ENCODE data around the gene CDC5L.

The CDC5L gene

DNA sequence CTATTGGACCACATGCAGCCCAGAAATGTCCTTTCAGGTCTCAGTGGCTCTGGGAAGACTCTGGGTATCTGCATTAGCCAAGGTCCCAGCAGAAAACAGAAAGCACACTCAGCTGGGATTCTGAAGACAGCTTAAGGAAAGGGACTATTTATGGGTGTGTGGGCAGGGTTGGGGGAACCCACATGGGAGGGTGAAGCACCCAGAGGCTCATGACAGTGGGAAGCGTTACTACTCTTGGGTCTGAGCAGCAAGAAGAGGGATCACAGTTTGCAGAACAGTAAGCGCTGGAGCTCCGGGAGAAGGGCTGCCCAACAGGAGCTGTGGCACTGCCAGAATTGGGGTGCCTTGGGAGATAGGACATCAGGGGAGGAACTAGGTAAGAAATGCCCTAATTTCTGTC, 12.4 kb upstream of the CDC5L start:
- no peak for DNase-seq

DNA sequence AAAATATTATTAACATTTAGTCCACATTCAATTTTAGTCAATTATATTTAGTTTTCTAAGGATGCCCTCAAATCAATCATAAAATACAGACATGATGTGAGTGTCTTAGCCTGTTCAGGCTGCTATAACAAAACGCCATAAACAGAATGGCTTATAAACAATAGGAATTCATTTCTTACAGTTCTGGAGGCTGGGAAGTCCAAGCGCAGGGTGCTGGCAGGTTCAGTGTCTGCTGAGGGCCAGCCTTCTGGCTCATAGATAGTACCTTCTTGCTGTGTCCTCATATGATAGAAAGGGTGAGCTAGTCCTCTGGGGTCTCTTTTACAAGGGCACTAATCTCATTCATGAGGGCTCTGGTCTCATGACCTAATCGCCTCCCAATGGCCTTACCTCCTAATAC, 10.0 kb upstream of the CDC5L start:
- DNase-seq = no peak

DNA sequence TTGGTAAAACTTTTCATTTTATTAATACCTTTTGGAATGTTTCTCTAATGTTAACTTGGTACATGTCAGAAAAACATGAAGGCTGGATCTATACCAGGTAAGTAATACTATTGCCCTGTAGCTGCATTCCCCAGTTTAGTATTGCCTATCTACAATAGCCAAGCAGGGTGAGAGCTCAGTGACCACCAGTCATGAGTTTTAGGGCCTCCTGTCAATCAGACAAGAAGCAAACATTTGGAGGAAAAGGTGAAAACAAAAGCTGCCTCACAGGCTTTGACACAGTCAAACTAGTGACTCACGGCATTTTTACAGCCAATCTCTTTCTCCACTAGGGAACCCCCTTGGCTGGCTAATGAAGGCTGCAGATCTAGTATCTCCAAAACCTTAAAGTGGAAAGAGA, 9.5 kb upstream of the CDC5L start:
- DNase-seq = no peak

GRCh38 chr6:44381739-44382138, 5.8 kb upstream of the CDC5L start:
- peak; percentile 48 for DNase-seq

GRCh38 chr6:44386364-44386928, 1.1 kb upstream of the CDC5L start:
- no peak for DNase-seq

GRCh38 chr6:44386929-44387345, 569 bp upstream of the CDC5L start:
- no peak for DNase-seq

GRCh38 chr6:44388135-44388487, 605 bp downstream of the CDC5L start:
- DNase-seq = no peak

DNA sequence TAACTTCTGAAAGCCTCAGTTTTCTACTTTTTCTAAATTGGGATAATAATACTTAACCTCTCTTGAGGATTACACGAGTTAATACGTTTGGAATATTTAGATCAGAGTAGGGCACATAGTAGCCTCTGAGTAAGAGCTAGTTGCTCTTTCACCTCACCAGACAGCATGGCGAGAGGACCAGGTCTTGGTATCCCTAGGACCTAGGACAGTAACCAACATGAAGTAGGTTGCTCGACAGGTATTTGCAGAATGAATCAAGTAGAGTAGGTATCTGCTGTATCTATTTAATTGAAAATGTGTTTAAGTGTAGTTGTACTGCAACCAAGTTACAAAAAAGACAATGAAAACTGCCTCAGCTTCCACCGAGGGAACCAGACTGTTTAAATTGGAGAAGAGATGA, 1.4 kb downstream of the CDC5L start:
- DNase-seq = no peak

GRCh38 chr6:44390158-44390683, 2.7 kb downstream of the CDC5L start:
- no peak for DNase-seq

DNA sequence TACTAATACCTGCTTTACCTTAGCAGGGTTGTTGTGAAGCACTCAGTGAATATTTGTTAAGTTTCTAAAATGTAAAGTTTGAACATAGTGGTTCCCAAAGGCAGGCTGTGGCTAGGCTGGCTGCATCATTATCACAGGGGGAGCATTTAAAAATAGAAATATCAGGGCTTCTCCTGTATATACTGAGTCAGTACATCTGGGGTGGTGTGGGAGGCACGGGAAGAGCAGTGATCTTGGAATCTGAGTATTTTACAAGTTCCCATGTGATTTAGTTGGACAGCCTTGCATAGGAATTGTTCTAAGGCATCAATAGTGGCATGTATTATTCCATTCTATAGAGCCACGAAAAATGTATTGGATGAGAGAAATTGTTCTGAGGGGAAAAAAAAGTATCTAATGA, 8.0 kb downstream of the CDC5L start:
- no peak for DNase-seq

DNA sequence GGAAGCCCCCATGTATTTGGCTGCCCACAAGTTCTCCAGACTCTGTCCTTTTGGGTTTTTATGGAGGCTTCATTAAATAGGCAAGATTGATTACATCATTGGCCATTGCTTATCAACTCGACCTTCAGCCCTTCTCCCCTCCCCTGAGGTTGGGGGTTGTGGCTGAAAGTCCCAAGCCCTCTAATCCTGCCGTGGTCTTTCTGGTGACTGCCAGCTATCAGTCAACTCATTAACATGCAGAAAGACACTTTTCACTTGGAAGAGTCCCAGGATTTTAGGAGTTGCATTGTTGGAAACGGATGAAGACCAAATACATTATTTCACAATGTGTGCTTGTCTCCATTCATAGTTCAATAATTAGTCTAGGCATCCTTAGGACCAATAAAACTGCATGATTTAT, 9.5 kb downstream of the CDC5L start:
- DNase-seq = no peak

DNA sequence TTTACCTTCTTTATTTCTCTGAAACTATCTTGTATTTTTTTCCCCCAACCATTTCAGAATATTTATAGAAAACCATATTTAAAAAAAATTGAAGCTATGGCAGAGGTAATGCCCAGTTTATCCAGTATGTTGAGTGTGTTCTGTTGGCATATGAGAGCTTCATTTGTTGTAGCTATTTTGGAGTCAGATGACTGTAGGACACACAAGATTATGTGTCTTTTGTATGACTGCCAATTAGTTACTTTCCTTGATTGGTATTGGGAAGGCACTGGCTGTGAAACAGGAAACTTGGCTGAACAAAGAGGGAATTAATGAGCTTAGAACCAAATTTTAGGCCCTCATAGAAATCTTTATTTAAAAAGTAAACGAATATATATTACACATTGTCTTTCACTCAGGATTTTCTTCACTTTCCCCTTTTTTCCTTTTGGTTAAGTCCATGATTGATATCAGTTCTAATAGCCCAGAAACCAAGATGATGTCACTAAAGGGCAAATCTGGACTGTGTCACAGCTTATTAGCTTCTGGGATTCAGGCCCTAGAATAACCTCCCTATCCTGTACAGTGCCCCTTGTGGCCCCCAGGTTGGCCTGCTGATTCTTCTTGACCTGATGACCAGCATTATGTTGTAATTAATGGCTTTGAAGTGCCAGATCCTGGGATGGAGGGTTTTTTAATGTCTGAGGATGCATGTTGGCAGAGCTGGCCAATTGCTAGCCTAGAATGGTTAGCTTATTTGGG, 10.1 kb downstream of the CDC5L start:
- no peak for DNase-seq

DNA sequence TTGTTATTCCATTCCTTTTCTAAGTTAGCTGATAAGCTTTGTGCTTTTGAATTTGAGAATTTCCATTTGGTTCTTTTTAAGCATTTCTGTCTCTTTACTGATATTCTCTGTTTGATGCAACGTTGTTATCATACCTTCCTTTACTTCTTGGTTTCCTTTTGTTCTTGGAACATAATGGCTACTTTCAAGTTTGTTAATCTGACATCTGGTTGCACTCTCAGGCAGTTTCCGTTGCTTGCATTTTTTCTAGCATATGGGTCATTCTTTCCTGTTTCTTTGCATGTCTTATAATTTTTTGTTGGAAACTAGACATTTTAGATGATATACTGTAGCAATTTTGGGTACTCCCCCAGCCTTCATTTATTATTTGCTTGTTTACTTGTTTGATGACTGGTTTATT, 12.5 kb downstream of the CDC5L start:
- DNase-seq = no peak

GRCh38 chr6:44400572-44400971, 13.1 kb downstream of the CDC5L start:
- DNase-seq = no peak

DNA sequence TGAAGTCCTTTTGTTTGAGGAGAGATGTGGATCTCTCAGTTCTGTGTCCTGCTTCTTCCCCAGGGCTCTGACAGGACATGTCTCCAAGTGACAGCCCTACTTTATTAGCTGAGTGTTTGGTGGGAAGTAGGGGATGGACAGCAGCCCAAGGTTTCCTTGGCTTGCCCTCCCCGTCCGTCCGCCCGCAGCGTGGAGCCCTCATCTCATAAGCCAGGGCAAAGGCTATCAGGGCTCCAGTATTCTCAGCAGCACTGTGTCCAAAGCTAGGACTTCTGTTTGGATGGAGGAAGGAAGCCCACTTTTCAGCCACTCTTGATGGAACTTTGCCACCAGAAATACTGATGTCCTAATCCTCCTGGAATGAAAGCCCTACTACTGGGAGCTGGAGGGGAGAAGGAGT, 13.6 kb downstream of the CDC5L start:
- DNase-seq = no peak

DNA sequence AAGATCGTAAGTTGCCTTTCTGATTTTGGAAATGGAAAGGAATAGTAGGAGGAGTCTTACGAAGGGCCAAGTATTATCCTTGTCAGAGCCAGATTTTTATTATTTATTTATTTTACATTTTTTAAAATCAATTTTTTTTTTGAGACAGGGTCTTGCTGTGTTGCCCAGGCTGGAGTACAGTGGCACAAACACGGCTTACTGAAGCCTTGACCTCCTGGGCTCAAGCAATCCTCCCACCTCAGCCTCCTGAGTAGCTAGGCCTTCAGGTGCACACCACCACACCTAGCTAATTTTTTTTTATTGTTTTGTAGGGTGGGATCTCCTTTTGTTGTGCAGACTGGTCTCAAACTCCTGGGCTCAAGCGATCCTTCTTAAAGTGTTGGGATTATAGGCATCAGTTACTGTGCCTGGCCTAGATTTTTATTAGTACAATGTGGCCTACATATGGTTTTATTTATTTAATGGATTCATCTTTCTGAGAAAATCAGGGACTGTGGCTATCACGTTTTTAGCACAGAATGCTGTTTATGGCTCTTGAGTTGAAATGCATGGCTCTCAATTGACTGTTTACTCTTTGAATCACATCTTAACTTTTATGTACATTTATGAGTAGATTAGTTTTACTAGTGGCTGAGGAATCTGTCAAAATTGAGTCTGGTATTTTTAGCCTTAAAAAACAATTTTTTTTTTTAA, 16.7 kb downstream of the CDC5L start:
- no peak for DNase-seq

- no peak for DNase-seq
Observed at GRCh38 chr6:44404715-44405099, 17.2 kb downstream of the CDC5L start.

- no peak for DNase-seq
Observed at GRCh38 chr6:44407951-44408670, 20.6 kb downstream of the CDC5L start.

GRCh38 chr6:44409207-44409794, 21.8 kb downstream of the CDC5L start:
- no peak for DNase-seq

DNA sequence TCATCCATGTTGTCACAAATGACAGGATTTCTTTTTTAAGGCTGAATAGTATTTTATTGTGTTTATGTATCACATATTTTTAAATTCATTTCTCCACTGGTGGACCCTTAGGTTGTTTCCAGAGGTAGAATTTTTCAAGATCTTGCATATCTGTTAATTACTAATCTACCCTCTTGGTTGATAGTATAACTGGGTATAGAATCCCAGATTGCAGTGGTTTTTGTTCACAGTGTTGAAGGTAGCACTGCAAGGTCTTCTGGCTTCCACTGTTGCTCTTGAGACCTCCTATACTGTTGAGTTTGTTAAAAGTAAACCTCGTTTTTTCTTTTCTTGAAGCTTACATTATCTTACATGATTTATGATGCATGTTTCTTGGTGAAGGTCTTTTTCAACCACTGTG, 22.9 kb downstream of the CDC5L start:
- DNase-seq = no peak

DNA sequence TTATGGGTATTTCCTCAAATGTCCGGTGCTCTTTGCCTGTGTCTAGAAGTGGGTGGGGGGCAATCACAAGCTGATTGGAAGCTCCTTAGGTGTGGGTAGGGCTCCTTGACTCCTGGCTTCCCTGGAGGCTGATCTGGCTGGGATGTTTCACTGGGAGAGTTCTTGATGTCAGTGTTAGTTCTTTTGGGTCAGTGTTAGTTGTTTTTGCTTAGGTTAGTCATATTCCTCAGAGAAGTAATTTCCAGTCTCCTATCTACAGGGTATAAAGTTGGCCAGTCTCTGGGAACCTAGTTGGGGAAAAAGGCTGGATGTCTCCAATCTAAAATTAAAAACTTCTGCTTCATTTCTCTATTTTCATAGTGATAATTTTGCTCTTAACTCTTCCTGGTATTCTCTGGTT, 23.6 kb downstream of the CDC5L start:
- DNase-seq = no peak

DNA sequence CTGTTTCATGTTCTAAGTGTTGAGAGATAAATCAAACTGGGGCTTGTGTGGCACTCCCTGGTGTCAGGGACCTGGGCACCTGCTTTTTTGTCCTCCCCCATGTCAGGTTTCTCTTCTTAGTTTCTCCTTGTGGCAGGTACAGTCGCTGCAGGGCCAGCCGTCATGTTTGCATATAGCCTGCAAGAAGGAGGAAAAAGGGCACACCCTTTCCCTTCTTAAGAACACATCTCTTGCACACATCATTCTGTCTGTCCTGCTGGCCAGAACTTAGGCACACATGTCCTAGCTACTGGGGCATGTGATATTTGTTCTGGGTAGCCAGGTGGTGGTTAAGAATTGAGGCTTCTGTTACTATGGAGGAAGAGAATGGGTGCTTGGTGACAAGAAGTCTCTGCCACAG, 27.9 kb downstream of the CDC5L start:
- no peak for DNase-seq

DNA sequence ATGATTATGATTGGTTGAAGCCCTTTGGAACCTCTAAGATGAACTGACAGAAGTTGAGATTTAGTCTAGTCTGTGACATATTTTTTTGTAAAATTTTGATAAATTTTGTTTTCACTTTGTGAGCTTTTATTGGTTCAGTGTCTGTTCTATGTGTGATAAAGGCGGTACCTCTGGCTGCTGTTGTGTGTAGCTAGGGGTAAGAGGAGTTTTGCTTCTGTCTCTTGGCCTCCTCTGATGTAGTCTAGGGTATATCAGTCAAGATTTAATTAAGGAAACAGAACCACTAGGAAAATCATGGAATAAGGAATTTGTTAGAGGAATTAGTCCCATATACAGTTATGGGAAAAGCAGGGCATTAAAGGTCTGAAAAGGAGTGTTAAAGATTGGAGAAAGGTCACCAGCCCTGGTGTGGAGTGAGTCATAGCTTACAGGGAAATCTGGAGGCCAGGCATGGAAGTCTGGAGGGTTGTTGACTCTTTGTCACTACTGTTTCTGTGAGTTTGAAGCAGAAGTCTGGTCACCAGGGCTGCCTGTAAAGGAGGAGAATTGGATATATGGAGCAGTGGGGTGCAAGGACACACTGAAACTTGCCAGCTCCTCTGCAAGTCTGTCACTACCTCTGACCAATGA, 28.5 kb downstream of the CDC5L start:
- no peak for DNase-seq

Data from CD4-positive, alpha-beta T cell treated with Interferon gamma for 1 hour (primary cell).